Neutrophil (primary cell): ENCODE data around the gene DHX32.

Experiments used
- H3K27ac ChIP-seq: fragments of 200-600 bp; sonication (generic); 2 replicates; pipeline ENCODE4 v1.5.1; 2016; ENCODE audit warnings: mild to moderate bottlenecking, moderate library complexity
- H3K27me3 ChIP-seq: fragments of 200-600 bp; sonication (generic); 2 replicates; pipeline ENCODE4 v1.6.0; 2016; ENCODE audit warnings: mild to moderate bottlenecking
- H3K36me3 ChIP-seq: fragments of 200-600 bp; sonication (generic); 2 replicates; pipeline ENCODE4 v1.5.1; 2017
- H3K4me1 ChIP-seq, 2 experiments: fragments of 200-600 bp in 1 of 2; sonication (generic) in 1 of 2; 1 replicate in 1 of 2; 2 replicates in 1 of 2; pipeline versions ENCODE4 v1.5.1 to v1.6.1; 2013 to 2016; ENCODE audit warnings: low read depth in 1 of 2, low read length in 1 of 2, mild to moderate bottlenecking in 1 of 2, moderate library complexity in 1 of 2; ENCODE audit not compliant: control insufficient read depth in 1 of 2, insufficient read depth in 1 of 2
- H3K4me3 ChIP-seq, 2 experiments: fragments of 200-600 bp in 1 of 2; sonication (generic) in 1 of 2; 1 replicate in 1 of 2; 2 replicates in 1 of 2; pipeline ENCODE4 v1.5.1; 2013 to 2016; ENCODE audit warnings: low read depth in 1 of 2, low read length in 1 of 2, mild to moderate bottlenecking in 1 of 2, moderate library complexity in 1 of 2
- H3K9me3 ChIP-seq: fragments of 200-600 bp; sonication (generic); 2 replicates; pipeline ENCODE4 v1.5.1; 2016
- TF ChIP-seq, protein P1 (sequence below): fragments of 200-600 bp; sonication (generic); IDR thresholded peaks from 2 replicates; pipeline ENCODE4 v1.5.1; 2016; ENCODE audit warnings: antibody characterized with exemption

Gene DHX32

DNA sequence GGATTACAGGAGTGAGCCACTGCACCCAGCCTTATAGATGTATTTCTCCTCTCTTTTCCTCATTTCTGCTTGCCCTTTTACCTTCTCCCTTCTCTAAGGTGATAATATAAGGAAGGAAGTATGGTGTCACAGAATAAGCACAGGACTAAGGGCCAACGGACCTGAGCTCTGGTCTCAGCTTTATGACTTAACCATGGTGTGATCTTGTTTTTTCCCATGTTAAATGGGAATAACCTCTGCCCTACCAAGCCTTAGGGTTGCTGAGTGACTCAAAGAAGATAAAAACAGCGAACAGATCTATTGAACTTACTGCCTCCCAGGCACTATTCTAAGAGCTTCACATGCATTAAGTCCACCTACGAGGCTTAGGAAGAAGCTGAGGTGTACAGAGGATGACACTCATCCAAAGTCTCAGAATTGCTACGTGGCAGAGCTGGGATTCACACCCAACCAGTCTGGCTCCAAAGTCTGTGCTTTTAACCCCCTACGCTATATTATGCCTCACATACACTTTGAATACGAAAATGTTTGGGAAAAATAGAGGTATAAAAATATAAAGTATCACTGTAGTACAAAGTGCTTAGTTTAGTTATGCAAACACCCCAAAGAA, 63.6 kb downstream of the DHX32 start:
- Histone ChIP-seq H3K36me3 (peaks cover 20% of the 10 kb centered on the region), H3K27ac (no peak overlapping the region), H3K4me3 (no peak overlapping the region), H3K9me3 (no peaks in the 10 kb centered on the region), H3K27me3 (no peaks in the 10 kb centered on the region), H3K4me1 (peaks cover 2 to 4% of the 10 kb centered on the region in 2 experiments)
- TF ChIP-seq, protein P1, sequence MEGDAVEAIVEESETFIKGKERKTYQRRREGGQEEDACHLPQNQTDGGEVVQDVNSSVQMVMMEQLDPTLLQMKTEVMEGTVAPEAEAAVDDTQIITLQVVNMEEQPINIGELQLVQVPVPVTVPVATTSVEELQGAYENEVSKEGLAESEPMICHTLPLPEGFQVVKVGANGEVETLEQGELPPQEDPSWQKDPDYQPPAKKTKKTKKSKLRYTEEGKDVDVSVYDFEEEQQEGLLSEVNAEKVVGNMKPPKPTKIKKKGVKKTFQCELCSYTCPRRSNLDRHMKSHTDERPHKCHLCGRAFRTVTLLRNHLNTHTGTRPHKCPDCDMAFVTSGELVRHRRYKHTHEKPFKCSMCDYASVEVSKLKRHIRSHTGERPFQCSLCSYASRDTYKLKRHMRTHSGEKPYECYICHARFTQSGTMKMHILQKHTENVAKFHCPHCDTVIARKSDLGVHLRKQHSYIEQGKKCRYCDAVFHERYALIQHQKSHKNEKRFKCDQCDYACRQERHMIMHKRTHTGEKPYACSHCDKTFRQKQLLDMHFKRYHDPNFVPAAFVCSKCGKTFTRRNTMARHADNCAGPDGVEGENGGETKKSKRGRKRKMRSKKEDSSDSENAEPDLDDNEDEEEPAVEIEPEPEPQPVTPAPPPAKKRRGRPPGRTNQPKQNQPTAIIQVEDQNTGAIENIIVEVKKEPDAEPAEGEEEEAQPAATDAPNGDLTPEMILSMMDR, result no peak

DNA sequence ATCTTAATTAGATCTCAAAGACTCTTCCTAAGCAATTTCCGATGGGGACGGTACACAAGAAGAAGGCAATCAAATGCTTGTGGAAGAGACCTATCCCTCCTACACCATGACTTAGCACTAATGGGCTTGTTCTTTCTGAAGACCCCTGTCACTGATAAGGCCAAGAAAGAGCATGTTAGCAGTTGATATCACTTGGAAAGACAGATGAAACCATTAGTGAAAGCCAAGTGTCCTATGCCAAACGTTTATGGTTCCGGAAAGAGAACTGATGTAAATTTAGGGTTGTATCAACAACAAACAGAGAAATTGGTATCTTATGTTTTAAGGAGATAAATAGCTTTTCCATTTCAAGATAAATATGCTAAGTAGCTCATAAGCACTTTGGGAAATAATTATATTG, 64.5 kb downstream of the DHX32 start:
- TF ChIP-seq, protein P1, result no peak
- Histone ChIP-seq H3K4me1 (no peaks in the 10 kb centered on the region), H3K9me3 (no peaks in the 10 kb centered on the region), H3K27ac (no peak overlapping the region), H3K4me3 (no peak overlapping the region), H3K27me3 (no peaks in the 10 kb centered on the region), H3K36me3 (peaks cover 20% of the 10 kb centered on the region)

DNA sequence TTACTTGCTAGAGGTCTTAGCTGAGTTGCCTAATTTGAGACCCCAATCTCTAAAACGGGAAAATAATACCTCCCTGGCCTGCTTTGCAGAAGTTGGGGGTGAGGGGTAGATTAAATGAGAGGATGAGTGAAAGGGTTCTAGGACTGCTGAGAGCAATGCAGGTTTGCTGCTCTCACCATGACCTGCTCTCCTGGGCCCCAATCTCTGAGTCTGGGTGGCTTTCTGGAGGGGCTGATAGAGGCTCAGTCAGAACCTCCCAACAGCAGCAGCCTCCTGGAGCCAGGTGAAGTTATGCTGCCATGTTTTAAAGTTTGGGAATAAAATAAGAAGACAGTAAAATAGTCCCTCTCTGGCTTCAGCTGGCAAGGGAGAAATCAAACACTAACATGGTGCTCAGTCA, 65.3 kb downstream of the DHX32 start:
- TF ChIP-seq, protein P1, result no peak
- no peaks in the 10 kb centered on the region for H3K27me3 ChIP-seq
- H3K4me1 ChIP-seq, result no peaks in the 10 kb centered on the region
- H3K4me3 ChIP-seq, result no peak overlapping the region
- H3K27ac ChIP-seq, result no peak overlapping the region
- no peaks in the 10 kb centered on the region for H3K9me3 ChIP-seq
- H3K36me3 ChIP-seq, result peaks cover 20% of the 10 kb centered on the region

DNA sequence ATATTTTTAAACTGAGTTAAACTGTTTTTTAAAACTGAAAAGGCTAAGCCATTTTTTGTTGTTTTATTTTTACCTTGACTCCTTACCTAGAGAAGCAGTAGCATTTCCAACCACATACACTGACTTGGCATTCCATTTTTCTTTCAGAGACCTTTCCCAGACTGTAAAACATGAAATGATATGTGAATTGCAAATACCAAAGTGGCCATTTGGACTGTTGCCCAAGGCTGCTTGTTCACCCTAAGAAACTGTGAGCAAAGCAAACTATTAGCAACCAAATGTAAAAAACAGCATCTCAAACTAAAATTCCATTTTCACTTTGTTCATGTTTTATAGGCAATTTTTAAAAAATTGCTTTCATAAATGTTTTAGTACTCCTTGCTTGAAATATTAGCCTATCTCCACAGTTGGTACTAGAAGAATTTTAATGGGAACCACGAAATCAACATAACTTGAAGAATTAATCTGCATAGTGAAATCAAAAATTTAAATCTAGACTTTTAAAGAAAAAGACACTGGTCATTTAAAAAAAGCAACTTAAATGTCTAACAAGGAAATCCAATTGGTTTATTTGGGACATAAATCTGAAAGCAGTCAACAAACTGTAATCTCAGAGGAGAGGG, 68.9 kb downstream of the DHX32 start:
- no peaks in the 10 kb centered on the region for H3K27me3 ChIP-seq
- H3K36me3 ChIP-seq, result peaks cover 23% of the 10 kb centered on the region
- TF ChIP-seq, protein P1, result no peak
- H3K4me3 ChIP-seq, result no peak overlapping the region
- H3K4me1 ChIP-seq, result no peaks in the 10 kb centered on the region
- no peaks in the 10 kb centered on the region for H3K9me3 ChIP-seq
- H3K27ac ChIP-seq, result no peak overlapping the region

DNA sequence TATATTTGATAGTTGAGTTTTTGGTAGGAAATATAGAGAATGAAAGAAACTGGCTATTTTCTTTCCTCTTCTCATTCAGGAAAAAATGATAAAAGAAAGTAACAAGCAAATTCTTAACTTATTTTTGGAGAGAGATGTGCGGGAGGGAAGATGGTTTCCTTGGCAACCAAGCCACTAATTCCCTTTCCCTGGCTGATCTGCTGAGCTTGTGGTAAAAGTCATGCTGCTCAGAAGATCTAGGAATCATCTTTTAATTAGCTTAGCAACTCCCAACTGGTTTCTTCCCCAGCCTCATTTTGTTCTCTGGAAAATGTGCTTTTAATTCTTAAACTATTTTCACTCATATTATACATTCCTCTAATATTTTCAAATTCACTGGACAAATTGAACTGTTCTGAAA, 69.8 kb downstream of the DHX32 start:
- TF ChIP-seq, protein P1, result no peak
- H3K27me3 ChIP-seq, result no peaks in the 10 kb centered on the region
- no peak overlapping the region for H3K4me3 ChIP-seq
- peaks cover 30% of the 10 kb centered on the region for H3K36me3 ChIP-seq
- H3K27ac ChIP-seq, result no peak overlapping the region
- H3K4me1 ChIP-seq, result no peaks in the 10 kb centered on the region
- H3K9me3 ChIP-seq, result no peaks in the 10 kb centered on the region
